Measurements from ENCODE around the gene EPB41L3. TPM values are rescaled to one million over a fixed set of nuclear protein-coding genes. Genes with fewer than 3 reads are reported as not detected.
"Not testable (repeated sequence)": the region's sequence is repeated elsewhere in the genome, so short reads cannot be mapped to it uniquely, and the experiment has no call there.

The EPB41L3 gene
- polyA plus RNA-seq, 2 of the 4 experiments (the other 2 are of a cell fraction), result 0.46 to 1.00 TPM

DNA sequence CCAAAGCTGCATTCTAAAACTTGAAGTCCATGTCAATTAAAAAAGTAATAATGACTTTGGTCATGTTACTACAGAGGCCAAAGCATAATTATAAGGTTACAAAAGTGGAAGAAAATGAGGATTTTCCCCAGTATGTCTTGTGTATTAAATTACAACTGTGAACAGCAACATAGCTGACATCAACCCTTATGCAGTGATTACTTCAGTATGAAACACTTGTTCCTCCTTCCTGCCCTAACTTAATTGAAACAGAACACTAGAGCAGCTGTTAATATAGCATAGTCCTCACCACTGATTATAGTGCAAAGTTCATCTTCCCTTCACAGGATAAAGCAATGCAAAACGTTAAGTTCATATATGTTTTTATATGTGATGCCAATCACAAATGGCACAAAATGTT, 29.9 kb downstream of the EPB41L3 start:
- CTCF ChIA-PET, result no interaction called here
- TF ChIP-seq FOSL2 (IDR thresholded peaks at IDR 0.05) (no peak), FOSL2 (CRISPR knock-in tag; IDR thresholded peaks at IDR 0.05) (no peak), KDM1A (IDR thresholded peaks at IDR 0.05; ENCODE audit: low read depth) (no peak), RNF2 (IDR thresholded peaks at IDR 0.05; ENCODE audit: borderline replicate concordance, low read depth) (no peak), CEBPB (IDR thresholded peaks at IDR 0.05) (no peak), KDM5A (IDR thresholded peaks at IDR 0.05) (no peak), ZNF302 (CRISPR knock-in tag; IDR thresholded peaks at IDR 0.05) (no peak), CBX8 (IDR thresholded peaks at IDR 0.05) (no peak), EHMT2 (IDR thresholded peaks at IDR 0.05; ENCODE audit: low read depth) (no peak), MAFK (IDR thresholded peaks at IDR 0.05; ENCODE audit: partially characterized antibody) (no peak), HOXB13 (CRISPR knock-in tag; IDR thresholded peaks at IDR 0.05; ENCODE audit: low read depth) (no peak), HOXA7 (CRISPR knock-in tag; IDR thresholded peaks at IDR 0.05) (no peak), JUNB (IDR thresholded peaks at IDR 0.05) (no peak), RFX5 (IDR thresholded peaks at IDR 0.05) (no peak), MYC (IDR thresholded peaks at IDR 0.05; ENCODE audit: borderline replicate concordance, low read length) (no peak)
- TF ChIP-seq, protein P1, sequence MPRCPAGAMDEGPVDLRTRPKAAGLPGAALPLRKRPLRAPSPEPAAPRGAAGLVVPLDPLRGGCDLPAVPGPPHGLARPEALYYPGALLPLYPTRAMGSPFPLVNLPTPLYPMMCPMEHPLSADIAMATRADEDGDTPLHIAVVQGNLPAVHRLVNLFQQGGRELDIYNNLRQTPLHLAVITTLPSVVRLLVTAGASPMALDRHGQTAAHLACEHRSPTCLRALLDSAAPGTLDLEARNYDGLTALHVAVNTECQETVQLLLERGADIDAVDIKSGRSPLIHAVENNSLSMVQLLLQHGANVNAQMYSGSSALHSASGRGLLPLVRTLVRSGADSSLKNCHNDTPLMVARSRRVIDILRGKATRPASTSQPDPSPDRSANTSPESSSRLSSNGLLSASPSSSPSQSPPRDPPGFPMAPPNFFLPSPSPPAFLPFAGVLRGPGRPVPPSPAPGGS (IDR thresholded peaks at IDR 0.05), result no peak
- TF ChIP-seq, protein P2, sequence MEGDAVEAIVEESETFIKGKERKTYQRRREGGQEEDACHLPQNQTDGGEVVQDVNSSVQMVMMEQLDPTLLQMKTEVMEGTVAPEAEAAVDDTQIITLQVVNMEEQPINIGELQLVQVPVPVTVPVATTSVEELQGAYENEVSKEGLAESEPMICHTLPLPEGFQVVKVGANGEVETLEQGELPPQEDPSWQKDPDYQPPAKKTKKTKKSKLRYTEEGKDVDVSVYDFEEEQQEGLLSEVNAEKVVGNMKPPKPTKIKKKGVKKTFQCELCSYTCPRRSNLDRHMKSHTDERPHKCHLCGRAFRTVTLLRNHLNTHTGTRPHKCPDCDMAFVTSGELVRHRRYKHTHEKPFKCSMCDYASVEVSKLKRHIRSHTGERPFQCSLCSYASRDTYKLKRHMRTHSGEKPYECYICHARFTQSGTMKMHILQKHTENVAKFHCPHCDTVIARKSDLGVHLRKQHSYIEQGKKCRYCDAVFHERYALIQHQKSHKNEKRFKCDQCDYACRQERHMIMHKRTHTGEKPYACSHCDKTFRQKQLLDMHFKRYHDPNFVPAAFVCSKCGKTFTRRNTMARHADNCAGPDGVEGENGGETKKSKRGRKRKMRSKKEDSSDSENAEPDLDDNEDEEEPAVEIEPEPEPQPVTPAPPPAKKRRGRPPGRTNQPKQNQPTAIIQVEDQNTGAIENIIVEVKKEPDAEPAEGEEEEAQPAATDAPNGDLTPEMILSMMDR (IDR thresholded peaks at IDR 0.05), result no peak
- TF ChIP-seq, protein P3, sequence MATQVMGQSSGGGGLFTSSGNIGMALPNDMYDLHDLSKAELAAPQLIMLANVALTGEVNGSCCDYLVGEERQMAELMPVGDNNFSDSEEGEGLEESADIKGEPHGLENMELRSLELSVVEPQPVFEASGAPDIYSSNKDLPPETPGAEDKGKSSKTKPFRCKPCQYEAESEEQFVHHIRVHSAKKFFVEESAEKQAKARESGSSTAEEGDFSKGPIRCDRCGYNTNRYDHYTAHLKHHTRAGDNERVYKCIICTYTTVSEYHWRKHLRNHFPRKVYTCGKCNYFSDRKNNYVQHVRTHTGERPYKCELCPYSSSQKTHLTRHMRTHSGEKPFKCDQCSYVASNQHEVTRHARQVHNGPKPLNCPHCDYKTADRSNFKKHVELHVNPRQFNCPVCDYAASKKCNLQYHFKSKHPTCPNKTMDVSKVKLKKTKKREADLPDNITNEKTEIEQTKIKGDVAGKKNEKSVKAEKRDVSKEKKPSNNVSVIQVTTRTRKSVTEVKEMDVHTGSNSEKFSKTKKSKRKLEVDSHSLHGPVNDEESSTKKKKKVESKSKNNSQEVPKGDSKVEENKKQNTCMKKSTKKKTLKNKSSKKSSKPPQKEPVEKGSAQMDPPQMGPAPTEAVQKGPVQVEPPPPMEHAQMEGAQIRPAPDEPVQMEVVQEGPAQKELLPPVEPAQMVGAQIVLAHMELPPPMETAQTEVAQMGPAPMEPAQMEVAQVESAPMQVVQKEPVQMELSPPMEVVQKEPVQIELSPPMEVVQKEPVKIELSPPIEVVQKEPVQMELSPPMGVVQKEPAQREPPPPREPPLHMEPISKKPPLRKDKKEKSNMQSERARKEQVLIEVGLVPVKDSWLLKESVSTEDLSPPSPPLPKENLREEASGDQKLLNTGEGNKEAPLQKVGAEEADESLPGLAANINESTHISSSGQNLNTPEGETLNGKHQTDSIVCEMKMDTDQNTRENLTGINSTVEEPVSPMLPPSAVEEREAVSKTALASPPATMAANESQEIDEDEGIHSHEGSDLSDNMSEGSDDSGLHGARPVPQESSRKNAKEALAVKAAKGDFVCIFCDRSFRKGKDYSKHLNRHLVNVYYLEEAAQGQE (IDR thresholded peaks at IDR 0.05), result no peak
- TF ChIP-seq, protein P4, sequence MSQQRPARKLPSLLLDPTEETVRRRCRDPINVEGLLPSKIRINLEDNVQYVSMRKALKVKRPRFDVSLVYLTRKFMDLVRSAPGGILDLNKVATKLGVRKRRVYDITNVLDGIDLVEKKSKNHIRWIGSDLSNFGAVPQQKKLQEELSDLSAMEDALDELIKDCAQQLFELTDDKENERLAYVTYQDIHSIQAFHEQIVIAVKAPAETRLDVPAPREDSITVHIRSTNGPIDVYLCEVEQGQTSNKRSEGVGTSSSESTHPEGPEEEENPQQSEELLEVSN (IDR thresholded peaks at IDR 0.05; ENCODE audit: borderline replicate concordance, low read depth), result no peak
- FAIRE-seq (no peak), DNase-seq (ENCODE audit: low read depth in 1 of 2, low spot score in 1 of 2) (no peak), ATAC-seq (no peak)
- Histone ChIP-seq H3K9me3 (no peaks in the 10 kb centered on the region), H3K4me2 (no peak overlapping the region), H3K4me1 (no peaks in the 10 kb centered on the region), H3K27ac (no peak overlapping the region), H3K4me3 (no peak overlapping the region)
- POLR2A ChIA-PET, result no interaction called here
- WGBS (ENCODE audit: missing lambda C conversion rate), result 0% methylated on average over 1 of the region's 1 CpG

DNA sequence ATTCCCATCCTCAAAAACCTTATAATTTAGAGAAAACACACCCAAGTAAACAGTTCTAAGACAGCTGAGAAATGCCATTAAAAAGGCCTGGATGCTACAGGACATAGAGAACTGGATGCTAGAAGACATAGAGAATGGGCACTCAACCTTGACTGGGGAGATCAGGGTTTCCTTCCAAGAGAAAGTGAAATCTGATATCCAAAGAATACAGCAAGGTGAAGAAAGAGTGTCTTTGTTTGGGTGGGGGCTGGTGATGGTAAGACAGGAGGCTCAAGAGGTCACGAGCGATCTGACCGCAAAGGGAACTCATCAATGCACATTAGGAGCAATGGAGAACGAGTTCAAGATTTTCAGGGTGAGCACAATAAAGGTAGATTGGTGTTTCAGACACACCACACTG, 31.6 kb downstream of the EPB41L3 start:
- Histone ChIP-seq H3K4me1 (no peaks in the 10 kb centered on the region), H3K4me3 (no peak overlapping the region), H3K9me3 (no peaks in the 10 kb centered on the region), H3K27ac (no peak overlapping the region), H3K4me2 (no peak overlapping the region)
- no peak for DNase-seq (ENCODE audit: low read depth in 1 of 2, low spot score in 1 of 2)
- TF ChIP-seq CEBPB (IDR thresholded peaks at IDR 0.05) (no peak), HOXB13 (CRISPR knock-in tag; IDR thresholded peaks at IDR 0.05; ENCODE audit: low read depth) (no peak), SMC3 (IDR thresholded peaks at IDR 0.05) (no peak), RFX5 (IDR thresholded peaks at IDR 0.05) (no peak), SREBF2 (IDR thresholded peaks at IDR 0.05) (no peak), RARB (CRISPR knock-in tag; IDR thresholded peaks at IDR 0.05) (no peak), RAD21 (conservative IDR thresholded peaks at IDR 0.05 in 1 of 2, IDR thresholded peaks at IDR 0.05 in 1 of 2) (no peak), EP300 (IDR thresholded peaks at IDR 0.05) (no peak), FOSL2 (IDR thresholded peaks at IDR 0.05) (no peak), FOSL2 (CRISPR knock-in tag; IDR thresholded peaks at IDR 0.05) (no peak)
- ChIA-PET CTCF (no interaction called here), POLR2A (no interaction called here)
- FAIRE-seq, result no peak
- WGBS (ENCODE audit: missing lambda C conversion rate), result 62% methylated on average over 4 of the region's 4 CpGs
- ATAC-seq, result no peak

DNA sequence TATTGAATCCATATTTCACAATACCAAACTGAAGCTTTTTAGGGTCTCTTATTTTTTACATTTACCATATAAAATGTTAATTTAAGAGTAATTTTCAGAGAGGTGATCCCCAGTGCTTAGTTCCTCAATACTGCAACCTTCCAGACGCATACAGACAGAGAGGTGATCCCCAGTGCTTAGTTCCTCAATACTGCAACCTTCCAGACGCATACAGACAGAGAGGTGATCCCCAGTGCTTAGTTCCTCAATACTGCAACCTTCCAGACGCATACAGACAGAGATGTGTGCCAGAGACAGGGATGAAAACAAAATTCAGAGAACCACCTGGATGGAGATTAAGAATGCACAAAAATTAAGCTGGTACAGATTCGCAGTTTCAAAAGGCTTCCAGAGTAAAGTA, 32.3 kb downstream of the EPB41L3 start:
- ATAC-seq; H3K9me3 ChIP-seq; CTCF ChIA-PET; DNase-seq (ENCODE audit: low read depth in 1 of 2, low spot score in 1 of 2); H3K4me2 ChIP-seq; H3K27ac ChIP-seq; FAIRE-seq; POLR2A ChIA-PET; H3K4me1 ChIP-seq; H3K4me3 ChIP-seq: not testable (repeated sequence)
- WGBS (ENCODE audit: missing lambda C conversion rate), result 19% methylated on average over 4 of the region's 4 CpGs

Data from A549 (cell line).